ENCODE results near the gene XYLT2. TPM values are rescaled to one million over a fixed set of nuclear protein-coding genes. Genes with fewer than 3 reads are reported as not detected.
A peak's percentile ranks its signal among the peaks of the same experiment; 100 is the strongest.

Gene XYLT2
- total RNA-seq, 2 donors from 2014 or later: 54.1 to 65.9 TPM

- peaks cover 33% of the 10 kb centered on the region for H3K9me3 ChIP-seq (ENCODE audit: control insufficient read depth, low read length)
- no peaks in the 10 kb centered on the region for H3K36me3 ChIP-seq (ENCODE audit: control insufficient read depth, insufficient read depth, low read length)
- Mint-ChIP-seq H3K9me3 (peaks cover 37% of the 10 kb centered on the region), H3K27ac (peak overlapping the region; percentile 74), H3K36me3 (ENCODE audit: low read depth) (no peaks in the 10 kb centered on the region), H3K27me3 (ENCODE audit: insufficient read depth) (no peaks in the 10 kb centered on the region), H3K4me3 (peak overlapping the region; percentile 17), H3K4me1 (peaks cover 29% of the 10 kb centered on the region)
- peak overlapping the region; percentile 69 for H3K4me3 ChIP-seq (ENCODE audit: low read length)
- peaks cover 14% of the 10 kb centered on the region for H3K4me1 ChIP-seq (ENCODE audit: control insufficient read depth, insufficient read depth, low read length)
- TF ChIP-seq, protein P1, sequence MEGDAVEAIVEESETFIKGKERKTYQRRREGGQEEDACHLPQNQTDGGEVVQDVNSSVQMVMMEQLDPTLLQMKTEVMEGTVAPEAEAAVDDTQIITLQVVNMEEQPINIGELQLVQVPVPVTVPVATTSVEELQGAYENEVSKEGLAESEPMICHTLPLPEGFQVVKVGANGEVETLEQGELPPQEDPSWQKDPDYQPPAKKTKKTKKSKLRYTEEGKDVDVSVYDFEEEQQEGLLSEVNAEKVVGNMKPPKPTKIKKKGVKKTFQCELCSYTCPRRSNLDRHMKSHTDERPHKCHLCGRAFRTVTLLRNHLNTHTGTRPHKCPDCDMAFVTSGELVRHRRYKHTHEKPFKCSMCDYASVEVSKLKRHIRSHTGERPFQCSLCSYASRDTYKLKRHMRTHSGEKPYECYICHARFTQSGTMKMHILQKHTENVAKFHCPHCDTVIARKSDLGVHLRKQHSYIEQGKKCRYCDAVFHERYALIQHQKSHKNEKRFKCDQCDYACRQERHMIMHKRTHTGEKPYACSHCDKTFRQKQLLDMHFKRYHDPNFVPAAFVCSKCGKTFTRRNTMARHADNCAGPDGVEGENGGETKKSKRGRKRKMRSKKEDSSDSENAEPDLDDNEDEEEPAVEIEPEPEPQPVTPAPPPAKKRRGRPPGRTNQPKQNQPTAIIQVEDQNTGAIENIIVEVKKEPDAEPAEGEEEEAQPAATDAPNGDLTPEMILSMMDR (conservative IDR thresholded peaks at IDR 0.05): no peak
- H3K27ac ChIP-seq (ENCODE audit: low read depth, low read length): no peak overlapping the region
- DNase-seq: no peak
- no peaks in the 10 kb centered on the region for H3K27me3 ChIP-seq (ENCODE audit: control insufficient read depth, insufficient read depth, low read length, poor library complexity, severe bottlenecking)
- WGBS, 2 experiments (ENCODE audit: insufficient coverage in 1 of 2, insufficient read length in 1 of 2): 58 to 69% methylated on average over 1 of the region's 1 CpG
- H3K9ac ChIP-seq (ENCODE audit: extremely low read depth, low read length, poor library complexity, severe bottlenecking): peak overlapping the region; percentile 2
Observed at GRCh38 chr17:50311112-50311460, 34.8 kb upstream of the XYLT2 start.

GRCh38 chr17:50311483-50311882 is 34.4 kb upstream of the XYLT2 start:
- peak overlapping the region; percentile 69 for H3K4me3 ChIP-seq (ENCODE audit: low read length)
- DNase-seq: peak; percentile 90
- H3K9me3 Mint-ChIP-seq: peaks cover 34% of the 10 kb centered on the region
- H3K9ac ChIP-seq (ENCODE audit: extremely low read depth, low read length, poor library complexity, severe bottlenecking): no peak overlapping the region
- TF ChIP-seq, protein P1 (conservative IDR thresholded peaks at IDR 0.05): no peak
- H3K9me3 ChIP-seq (ENCODE audit: control insufficient read depth, low read length): peaks cover 30% of the 10 kb centered on the region
- no peaks in the 10 kb centered on the region for H3K27me3 Mint-ChIP-seq (ENCODE audit: insufficient read depth)
- WGBS, 2 experiments (ENCODE audit: insufficient coverage in 1 of 2, insufficient read length in 1 of 2): 24 to 32% methylated on average over 2 to 4 of the region's 4 CpGs
- H3K4me1 Mint-ChIP-seq: peaks cover 29% of the 10 kb centered on the region
- no peaks in the 10 kb centered on the region for H3K36me3 Mint-ChIP-seq (ENCODE audit: low read depth)
- no peaks in the 10 kb centered on the region for H3K36me3 ChIP-seq (ENCODE audit: control insufficient read depth, insufficient read depth, low read length)
- peaks cover 14% of the 10 kb centered on the region for H3K4me1 ChIP-seq (ENCODE audit: control insufficient read depth, insufficient read depth, low read length)
- H3K27me3 ChIP-seq (ENCODE audit: control insufficient read depth, insufficient read depth, low read length, poor library complexity, severe bottlenecking): no peaks in the 10 kb centered on the region
- H3K27ac ChIP-seq (ENCODE audit: low read depth, low read length): no peak overlapping the region
- peak overlapping the region; percentile 17 for H3K4me3 Mint-ChIP-seq
- H3K27ac Mint-ChIP-seq: peak overlapping the region; percentile 74

DNA sequence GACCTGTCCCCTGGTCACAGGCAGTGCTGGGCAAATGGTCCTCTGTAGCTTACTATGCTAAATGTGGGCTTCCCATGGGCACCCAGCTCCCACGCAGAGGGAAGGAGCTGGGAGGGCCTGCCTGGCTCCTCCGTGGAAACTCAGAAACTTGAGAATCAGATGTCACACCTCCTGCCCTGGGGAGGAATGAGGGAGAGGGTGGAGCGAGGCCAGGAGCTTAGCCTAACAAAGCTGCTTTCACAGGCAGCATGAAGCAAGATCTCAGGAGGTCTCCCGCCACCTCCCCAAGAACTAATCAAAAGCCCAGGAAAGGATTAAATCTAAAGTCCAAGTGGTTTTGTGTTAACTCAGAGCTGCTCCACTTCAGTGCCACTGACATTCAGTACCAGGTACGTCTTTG is 33.6 kb upstream of the XYLT2 start:
- H3K4me3 ChIP-seq (ENCODE audit: low read length): no peak overlapping the region
- TF ChIP-seq, protein P1 (conservative IDR thresholded peaks at IDR 0.05): no peak
- no peaks in the 10 kb centered on the region for H3K36me3 Mint-ChIP-seq (ENCODE audit: low read depth)
- H3K27ac Mint-ChIP-seq: peak overlapping the region; percentile 77
- H3K4me3 Mint-ChIP-seq: no peak overlapping the region
- no peaks in the 10 kb centered on the region for H3K27me3 Mint-ChIP-seq (ENCODE audit: insufficient read depth)
- H3K9me3 ChIP-seq (ENCODE audit: control insufficient read depth, low read length): peaks cover 22% of the 10 kb centered on the region
- 33 to 49% methylated on average over 3 to 5 of the region's 5 CpGs for WGBS, 2 experiments (ENCODE audit: insufficient coverage in 1 of 2, insufficient read length in 1 of 2)
- H3K9me3 Mint-ChIP-seq: peaks cover 30% of the 10 kb centered on the region
- peaks cover 29% of the 10 kb centered on the region for H3K4me1 Mint-ChIP-seq
- no peak overlapping the region for H3K9ac ChIP-seq (ENCODE audit: extremely low read depth, low read length, poor library complexity, severe bottlenecking)
- H3K4me1 ChIP-seq (ENCODE audit: control insufficient read depth, insufficient read depth, low read length): peaks cover 14% of the 10 kb centered on the region
- peak; percentile 73 for DNase-seq
- no peaks in the 10 kb centered on the region for H3K36me3 ChIP-seq (ENCODE audit: control insufficient read depth, insufficient read depth, low read length)
- H3K27me3 ChIP-seq (ENCODE audit: control insufficient read depth, insufficient read depth, low read length, poor library complexity, severe bottlenecking): no peaks in the 10 kb centered on the region
- no peak overlapping the region for H3K27ac ChIP-seq (ENCODE audit: low read depth, low read length)

All from endodermal cell (in vitro differentiated cells).